Measurements from ENCODE around the gene SF1. TPM values are rescaled to one million over a fixed set of nuclear protein-coding genes. Genes with fewer than 3 reads are reported as not detected.

The SF1 gene
- total and polyA plus RNA-seq, 2 of the 8 experiments (the other 6 are each of a cell fraction or from before 2014, with no cell fraction given) = 72.7 to 353 TPM

DNA sequence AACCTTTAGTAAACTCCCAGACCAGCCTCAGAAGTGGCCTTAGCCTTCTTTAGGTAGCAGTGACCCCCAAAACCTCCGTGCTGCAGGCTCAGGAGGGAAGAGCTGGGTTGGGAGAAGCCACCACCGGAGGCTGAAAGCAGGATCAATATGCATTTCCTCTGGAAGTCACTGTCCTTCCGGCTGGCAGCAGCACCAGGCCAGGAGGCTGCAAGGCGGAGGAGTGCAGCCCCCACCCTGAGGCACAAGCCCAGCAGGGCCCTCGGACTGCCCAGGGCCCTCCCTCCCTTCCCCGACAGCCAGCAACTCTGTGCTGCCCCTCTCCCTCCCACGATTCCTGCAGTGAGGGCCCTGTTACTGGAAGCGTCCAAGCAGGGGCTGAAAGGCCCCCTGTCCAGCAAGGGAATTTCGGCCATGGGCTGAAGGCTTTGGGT is 52.1 kb downstream of the SF1 start:
- POLR2A ChIA-PET (ENCODE audit: partially characterized antibody) = interaction anchor here (0.8 to 3.6 kb wide), 12 partner anchors 10 to 81 kb away, joined by 3 to 48 read pairs (median 4); no protein-coding TSS in a partner anchor
- Histone ChIP-seq H3K79me1 (ENCODE audit: low read depth, low read length) (peaks cover 4% of the 10 kb centered on the region; the same call in 1 of the 2 replicates), H3K9me3 (ENCODE audit: insufficient read depth in 2 of 2, low read depth in 1 of 2, low read length in 1 of 2) (no peaks in the 10 kb centered on the region), H2BK5ac (ENCODE audit: low read depth, low read length) (peak overlapping the region; percentile 57; the same call in 1 of the 2 replicates), H3K14ac (ENCODE audit: insufficient read length) (no peak overlapping the region), H2BK20ac (ENCODE audit: low read length) (peak overlapping the region; percentile 80; the same call in 1 of the 2 replicates), H3K79me2 (ENCODE audit: control insufficient read depth in 1 of 2, insufficient read depth in 2 of 2, low read length in 2 of 2) (no peaks in the 10 kb centered on the region), H3K27ac (ENCODE audit: low read depth, low read length) (no peak overlapping the region), H2BK12ac (ENCODE audit: low read depth, low read length) (peak overlapping the region; percentile 21; the same call in 1 of the 2 replicates), H3K23ac (ENCODE audit: insufficient read length) (no peak overlapping the region), H3K18ac (ENCODE audit: extremely low read depth, low read length) (peak overlapping the region; percentile 67), H2AK5ac (ENCODE audit: low read depth, low read length) (no peak overlapping the region), H3K27me3 (replicated peaks in 1 of 4; ENCODE audit: control insufficient read depth in 3 of 4, extremely low read depth in 1 of 4, insufficient read depth in 3 of 4, low read length in 3 of 4) (peaks cover 7 to 16% (median 14%) of the 10 kb centered on the region in 4 experiments), H2BK15ac (ENCODE audit: low read length) (no peak overlapping the region), H2AFZ (ENCODE audit: low read length) (no peak overlapping the region), H3K4me1 (replicated peaks in 1 of 4; ENCODE audit: control insufficient read depth in 3 of 4, insufficient read depth in 4 of 4, low read length in 3 of 4) (peaks cover 10 to 43% (median 27%) of the 10 kb centered on the region in 4 experiments), H2BK120ac (replicated peaks; ENCODE audit: low read depth, low read length) (no peak overlapping the region), H3K23me2 (ENCODE audit: low read depth, low read length) (peaks cover 8% of the 10 kb centered on the region; the same call in 1 of the 2 replicates), H3K4me3 (ENCODE audit: extremely low read depth in 1 of 4, insufficient read depth in 2 of 4, low read depth in 3 of 4, low read length in 4 of 4) (no peak overlapping the region), H3K36me3 (ENCODE audit: control insufficient read depth in 2 of 4, insufficient read depth in 4 of 4, low read length in 3 of 4) (no peaks in the 10 kb centered on the region), H3K56ac (replicated peaks; ENCODE audit: insufficient read length, low read depth, low read length) (no peak overlapping the region), H3K4me2 (ENCODE audit: insufficient read depth in 1 of 2, low read depth in 2 of 2, low read length in 2 of 2) (peak overlapping the region; percentile 6 to 45), H4K20me1 (replicated peaks in 1 of 2; ENCODE audit: control insufficient read depth in 1 of 2, insufficient read depth in 2 of 2, low read length in 2 of 2) (no peaks in the 10 kb centered on the region), H3K4ac (replicated peaks; ENCODE audit: insufficient read length, low read depth, low read length) (no peak overlapping the region), H4K5ac (ENCODE audit: insufficient read length, low read depth, low read length) (no peak overlapping the region), H3K9ac (replicated peaks in 1 of 4; ENCODE audit: extremely low read depth in 1 of 4, low read depth in 3 of 4, low read length in 3 of 4) (no peak overlapping the region), H4K91ac (replicated peaks; ENCODE audit: insufficient read length, low read length) (no peak overlapping the region), H4K8ac (ENCODE audit: extremely low read depth, insufficient read depth, low read length) (peak overlapping the region; percentile 19; the same call in 1 of the 2 replicates)
- no peak for FAIRE-seq
- CTCF ChIA-PET (ENCODE audit: partially characterized antibody) = interaction anchor here (0.6 to 3.3 kb wide), 12 partner anchors 11 to 425 kb away, joined by 3 to 22 read pairs (median 3); partner anchors contain the start of gene PYGM
- no peak for DNase-seq (ENCODE audit: low read depth in 1 of 2, low spot score in 2 of 2)
- WGBS, 2 experiments (ENCODE audit: extremely low coverage in 1 of 2, insufficient coverage in 1 of 2, insufficient read length in 1 of 2, insufficient replicate concordance in 2 of 2, low coverage in 1 of 2, low lambda C conversion rate in 2 of 2, missing lambda C conversion rate in 1 of 2) = 64% methylated on average over 9 of the region's 9 CpGs; no CpG with 5 or more reads in 1 of the 2 experiments
- TF ChIP-seq CBX5 (IDR thresholded peaks at IDR 0.05; ENCODE audit: low read depth, low read length) = no peak
- TF ChIP-seq TAF1 (IDR thresholded peaks at IDR 0.05; ENCODE audit: low read depth, low read length) = no peak
- TF ChIP-seq SIX5 (IDR thresholded peaks at IDR 0.05; ENCODE audit: low read depth, low read length) = no peak
- no peak for TF ChIP-seq CBX8 (IDR thresholded peaks at IDR 0.05; ENCODE audit: borderline replicate concordance, low read depth, low read length)
- no peak for TF ChIP-seq SP1 (IDR thresholded peaks at IDR 0.05; ENCODE audit: low read depth, low read length)
- no peak for TF ChIP-seq SAP30 (IDR thresholded peaks at IDR 0.05; ENCODE audit: insufficient read depth, insufficient replicate concordance, low read length)
- no peak for TF ChIP-seq CEBPB (IDR thresholded peaks at IDR 0.05; ENCODE audit: low read depth, low read length)
- no peak for TF ChIP-seq KDM1A (IDR thresholded peaks at IDR 0.05; ENCODE audit: borderline replicate concordance, low read length)
- TF ChIP-seq USF2 (IDR thresholded peaks at IDR 0.05; ENCODE audit: low read length) = no peak
- TF ChIP-seq PHF8 (conservative IDR thresholded peaks at IDR 0.05; ENCODE audit: low read depth, low read length) = no peak
- no peak for TF ChIP-seq TEAD4 (IDR thresholded peaks at IDR 0.05; ENCODE audit: low read depth, low read length)
- TF ChIP-seq HDAC6 (IDR thresholded peaks at IDR 0.05; ENCODE audit: low read depth, low read length) = no peak
- no peak for TF ChIP-seq RXRA (IDR thresholded peaks at IDR 0.05; ENCODE audit: insufficient read depth, low read depth, low read length)

Measured in H1 (cell line).